Progenitor cell of endocrine pancreas (in vitro differentiated cells): ENCODE measurements around the gene ACOT7. TPM values are rescaled to one million over a fixed set of nuclear protein-coding genes. Genes with fewer than 3 reads are reported as not detected.

Experiments
- DNase-seq: peaks from one replicate; pipeline ENCODE4 v3.0.0; 2021; ENCODE audit warnings: low spot score; ENCODE audit not compliant: unreplicated experiment
- H3K27ac Mint-ChIP-seq: 2 replicates; pipeline ENCODE4 v1.8.0; 2021; ENCODE audit warnings: mild to moderate bottlenecking, moderate library complexity, mixed read lengths
- H3K27me3 Mint-ChIP-seq: 2 replicates; pipeline ENCODE4 v1.8.0; 2021; ENCODE audit warnings: mixed read lengths
- H3K36me3 Mint-ChIP-seq: 2 replicates; pipeline ENCODE4 v1.8.0; 2022; ENCODE audit warnings: mixed read lengths; ENCODE audit not compliant: insufficient read depth
- H3K4me1 Mint-ChIP-seq: 2 replicates; pipeline ENCODE4 v1.8.0; 2021; ENCODE audit warnings: low read depth, mixed read lengths
- H3K4me3 Mint-ChIP-seq: 2 replicates; pipeline ENCODE4 v1.8.0; 2021; ENCODE audit warnings: low read depth, mild to moderate bottlenecking, moderate library complexity, mixed read lengths
- H3K9me3 Mint-ChIP-seq: 2 replicates; pipeline ENCODE4 v1.8.0; 2021; ENCODE audit warnings: low read depth, mixed read lengths
- total RNA-seq: library from RNA; stranded (reverse); gene quantifications from 2 replicates; pipeline ENCODE4 v1.2.1, GENCODE V29; 2021
- TF ChIP-seq, protein P1 (sequence below): fragments of 200-600 bp; sonication (generic); IDR thresholded peaks from one replicate; pipeline ENCODE4 v1.5.0; 2021; ENCODE audit warnings: antibody characterized with exemption, mild to moderate bottlenecking; ENCODE audit not compliant: unreplicated experiment

Gene ACOT7
- total RNA-seq, 1 donor from 2014 or later, result 30.2 TPM

DNA sequence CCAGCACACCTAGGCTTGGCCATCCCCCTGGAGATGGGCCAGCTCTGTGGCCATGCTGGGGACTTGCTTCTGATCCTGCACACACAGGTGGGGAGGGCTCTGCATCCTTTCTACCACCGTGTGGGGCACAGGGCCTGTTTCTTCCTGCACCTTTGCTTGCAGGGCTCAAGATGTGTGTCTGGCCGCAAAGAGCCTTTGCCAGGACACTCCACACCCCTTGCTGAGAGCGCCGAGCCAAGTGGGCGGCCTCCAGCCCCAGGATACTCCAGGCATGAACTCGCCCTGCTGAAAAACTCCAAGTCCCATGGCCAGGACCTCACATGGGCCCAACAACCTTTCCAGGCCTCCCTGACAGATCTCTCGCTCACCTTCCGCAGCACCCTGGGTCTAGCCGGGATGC, 121.1 kb downstream of the ACOT7 start:
- Mint-ChIP-seq H3K27ac (no peak overlapping the region), H3K4me1 (peaks cover 17% of the 10 kb centered on the region), H3K36me3 (no peaks in the 10 kb centered on the region), H3K27me3 (peaks cover 7% of the 10 kb centered on the region), H3K4me3 (no peak overlapping the region), H3K9me3 (no peaks in the 10 kb centered on the region)
- no peak for DNase-seq
- TF ChIP-seq, protein P1, sequence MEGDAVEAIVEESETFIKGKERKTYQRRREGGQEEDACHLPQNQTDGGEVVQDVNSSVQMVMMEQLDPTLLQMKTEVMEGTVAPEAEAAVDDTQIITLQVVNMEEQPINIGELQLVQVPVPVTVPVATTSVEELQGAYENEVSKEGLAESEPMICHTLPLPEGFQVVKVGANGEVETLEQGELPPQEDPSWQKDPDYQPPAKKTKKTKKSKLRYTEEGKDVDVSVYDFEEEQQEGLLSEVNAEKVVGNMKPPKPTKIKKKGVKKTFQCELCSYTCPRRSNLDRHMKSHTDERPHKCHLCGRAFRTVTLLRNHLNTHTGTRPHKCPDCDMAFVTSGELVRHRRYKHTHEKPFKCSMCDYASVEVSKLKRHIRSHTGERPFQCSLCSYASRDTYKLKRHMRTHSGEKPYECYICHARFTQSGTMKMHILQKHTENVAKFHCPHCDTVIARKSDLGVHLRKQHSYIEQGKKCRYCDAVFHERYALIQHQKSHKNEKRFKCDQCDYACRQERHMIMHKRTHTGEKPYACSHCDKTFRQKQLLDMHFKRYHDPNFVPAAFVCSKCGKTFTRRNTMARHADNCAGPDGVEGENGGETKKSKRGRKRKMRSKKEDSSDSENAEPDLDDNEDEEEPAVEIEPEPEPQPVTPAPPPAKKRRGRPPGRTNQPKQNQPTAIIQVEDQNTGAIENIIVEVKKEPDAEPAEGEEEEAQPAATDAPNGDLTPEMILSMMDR, result no peak

DNA sequence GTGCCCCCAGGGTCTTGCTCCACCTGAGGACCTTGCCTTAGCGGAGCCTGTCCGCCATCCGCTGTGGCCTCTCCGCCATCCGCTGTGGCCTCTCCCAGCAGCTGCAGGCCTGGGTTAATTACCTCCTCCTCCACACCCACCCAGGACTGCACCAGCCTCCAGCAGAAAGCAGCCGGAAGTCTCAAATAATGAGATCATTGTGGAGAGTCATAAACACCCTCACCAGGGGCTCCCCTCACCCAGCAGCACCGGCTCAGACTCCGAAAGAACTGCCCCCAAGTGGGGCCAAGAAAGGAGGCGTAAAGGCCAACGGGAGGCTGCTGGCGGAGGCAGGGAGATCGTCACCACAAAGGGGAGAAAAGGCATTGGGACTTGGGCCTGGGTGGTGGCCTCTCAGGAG, 122.0 kb downstream of the ACOT7 start:
- no peaks in the 10 kb centered on the region for H3K36me3 Mint-ChIP-seq
- H3K4me3 Mint-ChIP-seq, result no peak overlapping the region
- peaks cover 17% of the 10 kb centered on the region for H3K4me1 Mint-ChIP-seq
- peaks cover 7% of the 10 kb centered on the region for H3K27me3 Mint-ChIP-seq
- H3K9me3 Mint-ChIP-seq, result no peaks in the 10 kb centered on the region
- no peak for DNase-seq
- H3K27ac Mint-ChIP-seq, result peak overlapping the region; percentile 74
- TF ChIP-seq, protein P1, result no peak

DNA sequence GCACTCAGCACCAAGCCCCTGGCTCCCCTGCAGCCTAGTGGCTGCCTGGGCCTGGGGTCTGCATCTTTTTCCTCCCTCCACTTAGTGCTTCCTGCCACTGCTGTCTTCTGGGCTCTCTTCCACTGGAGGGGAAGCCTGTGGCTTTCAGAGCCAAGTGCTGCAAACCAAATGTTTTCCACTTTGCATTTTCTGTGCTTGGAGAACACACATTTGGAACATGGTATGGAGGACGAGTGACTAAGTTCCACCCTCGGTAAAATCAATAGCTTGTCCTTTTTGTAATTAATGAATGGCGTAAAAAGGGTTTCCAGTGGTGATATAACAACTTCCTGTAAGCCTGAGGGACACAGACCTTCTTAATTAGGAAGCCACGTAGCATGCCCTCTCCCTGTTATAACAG, 122.6 kb downstream of the ACOT7 start:
- Mint-ChIP-seq H3K9me3 (no peaks in the 10 kb centered on the region), H3K4me3 (no peak overlapping the region), H3K4me1 (peaks cover 17% of the 10 kb centered on the region), H3K27ac (no peak overlapping the region), H3K36me3 (no peaks in the 10 kb centered on the region), H3K27me3 (peaks cover 9% of the 10 kb centered on the region)
- TF ChIP-seq, protein P1, result no peak
- DNase-seq, result no peak

DNA sequence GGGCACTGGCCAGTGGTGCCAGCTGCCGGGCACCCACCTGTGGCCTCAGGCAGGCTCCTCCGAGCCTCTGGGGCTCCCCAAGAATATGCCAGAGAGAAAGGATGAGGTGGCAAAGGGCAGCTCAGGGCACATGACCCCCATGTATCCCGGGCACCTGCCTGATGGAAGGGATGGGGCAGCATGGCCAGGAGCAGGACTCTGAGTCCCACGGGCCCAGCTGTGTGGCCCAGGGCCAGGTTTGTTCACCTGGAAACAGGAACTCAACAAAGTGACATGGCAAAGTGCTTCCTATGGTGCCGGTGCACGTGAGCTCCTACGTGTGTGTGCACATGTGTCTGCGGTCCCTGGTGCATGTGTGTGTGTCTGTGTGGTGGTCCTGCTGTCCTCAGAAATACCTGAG, 123.2 kb downstream of the ACOT7 start:
- no peaks in the 10 kb centered on the region for H3K36me3 Mint-ChIP-seq
- H3K9me3 Mint-ChIP-seq, result no peaks in the 10 kb centered on the region
- H3K4me3 Mint-ChIP-seq, result no peak overlapping the region
- TF ChIP-seq, protein P1, result no peak
- peak overlapping the region; percentile 71 for H3K27ac Mint-ChIP-seq
- no peak for DNase-seq
- H3K27me3 Mint-ChIP-seq, result peaks cover 10% of the 10 kb centered on the region
- peaks cover 17% of the 10 kb centered on the region for H3K4me1 Mint-ChIP-seq

DNA sequence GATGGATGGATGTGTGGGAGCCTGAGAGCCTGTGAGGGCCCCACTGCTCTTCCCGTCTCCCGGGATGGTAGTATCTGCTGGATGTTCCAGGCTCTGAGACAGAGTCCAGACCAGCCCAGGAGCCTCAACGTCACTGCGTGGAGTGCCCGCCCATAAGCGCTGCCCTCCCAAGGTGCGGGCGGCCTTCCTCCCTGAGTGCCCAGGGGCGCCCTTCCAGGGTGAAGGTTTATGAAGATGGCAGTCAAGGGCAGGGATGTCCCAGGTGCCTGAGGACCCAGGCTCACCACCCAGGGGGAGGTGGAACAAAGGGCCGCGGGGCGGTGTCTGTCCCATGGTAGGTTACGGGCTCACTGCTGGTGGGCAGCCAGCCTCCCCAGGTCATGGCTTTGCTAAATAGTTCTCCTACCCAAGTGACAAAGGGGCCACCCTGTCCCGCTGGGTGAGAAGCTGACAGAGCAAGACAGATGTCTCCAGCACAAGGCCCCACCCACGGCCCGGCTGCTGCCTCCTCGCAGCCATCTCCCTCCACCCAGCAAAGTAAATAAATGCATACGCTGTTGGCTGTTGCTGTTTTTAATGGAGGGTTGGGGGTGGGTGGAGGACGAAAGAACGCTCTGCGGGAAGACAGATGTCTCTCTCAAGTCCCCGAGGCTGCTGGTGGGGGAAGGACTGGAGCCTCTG, 123.7 kb downstream of the ACOT7 start:
- H3K9me3 Mint-ChIP-seq, result no peaks in the 10 kb centered on the region
- H3K27me3 Mint-ChIP-seq, result peaks cover 10% of the 10 kb centered on the region
- DNase-seq, result no peak
- TF ChIP-seq, protein P1, result no peak
- peaks cover under 1% of the 10 kb centered on the region for H3K36me3 Mint-ChIP-seq
- H3K27ac Mint-ChIP-seq, result peak overlapping the region; percentile 71
- H3K4me1 Mint-ChIP-seq, result peaks cover 17% of the 10 kb centered on the region
- H3K4me3 Mint-ChIP-seq, result no peak overlapping the region
